K562 (cell line): ENCODE results near the gene PLEKHA6. TPM values are rescaled to one million over a fixed set of nuclear protein-coding genes. Genes with fewer than 3 reads are reported as not detected.

ENCODE experiments used
- AFF1 ChIP-seq, 2 experiments: fragments of 450-650 bp; IDR thresholded peaks; 2 replicates each; pipeline ENCODE4 v1.6.1; 2018; ENCODE audit warnings: mild to moderate bottlenecking in 2 of 2, low read depth in 1 of 2; ENCODE audit not compliant: partially characterized antibody in 2 of 2
- AFF4 ChIP-seq: sonication (generic); formaldehyde crosslinking; IDR thresholded peaks from 2 replicates; pipeline ENCODE4 v1.8.0; 2023; ENCODE audit warnings: mild to moderate bottlenecking, missing genetic modification reagents
- ATF7 ChIP-seq: fragments of 450-650 bp; IDR thresholded peaks from 2 replicates; pipeline ENCODE4 v1.7.1; 2014; ENCODE audit warnings: mild to moderate bottlenecking, moderate library complexity
- BDP1 ChIP-seq: IDR thresholded peaks from 3 replicates; pipeline ENCODE4 v1.6.1; 2011; ENCODE audit not compliant: insufficient read length, insufficient read depth
- ELF1 ChIP-seq: fragments of 200-800 bp; sonication (Bioruptor generic); IDR thresholded peaks from 2 replicates; pipeline ENCODE4 v1.6.1; 2016; ENCODE audit warnings: missing genetic modification characterization, missing compliant biosample characterization
- HDGF ChIP-seq: fragments of 450-650 bp; IDR thresholded peaks from 2 replicates; pipeline ENCODE4 v1.6.1; 2016
- NRF1 ChIP-seq, 2 experiments: fragments of 450-650 bp; IDR thresholded peaks in 1 of 2; conservative IDR thresholded peaks in 1 of 2; 2 replicates each; pipeline ENCODE4 v1.6.1; 2014; ENCODE audit warnings: mild to moderate bottlenecking in 2 of 2
- PHF8 ChIP-seq: fragments of 200-600 bp; sonication (generic); IDR thresholded peaks from 2 replicates; pipeline ENCODE4 v1.6.1; 2012; ENCODE audit warnings: mixed run types, mild to moderate bottlenecking, inconsistent platforms, low read length, moderate library complexity, borderline replicate concordance
- RERE ChIP-seq: sonication (generic); formaldehyde crosslinking; IDR thresholded peaks from 2 replicates; pipeline ENCODE4 v1.8.0; 2023; ENCODE audit warnings: missing genetic modification reagents, mild to moderate bottlenecking, borderline replicate concordance
- SMAD2 ChIP-seq: fragments of 150-350 bp; IDR thresholded peaks from 2 replicates; pipeline ENCODE4 v1.6.1; 2014; ENCODE audit warnings: low read depth, mild to moderate bottlenecking, low read length
- TFE3 ChIP-seq: fragments of 450-650 bp; formaldehyde crosslinking; IDR thresholded peaks from 2 replicates; pipeline ENCODE4 v1.4.0; 2020; ENCODE audit warnings: mild to moderate bottlenecking, mixed read lengths
- ZC3H4 ChIP-seq: sonication (generic); formaldehyde crosslinking; IDR thresholded peaks from 2 replicates; pipeline ENCODE4 v1.9.0; 2021; ENCODE audit warnings: missing genetic modification reagents, borderline replicate concordance
- ZNF324 ChIP-seq: fragments of 250-450 bp; sonication (Bioruptor Pico); IDR thresholded peaks from 2 replicates; pipeline ENCODE4 v1.4.0; 2020; ENCODE audit warnings: mild to moderate bottlenecking
- polyA plus RNA-seq, 8 experiments: library from polyadenylated mRNA; depleted of rRNA in 4 of 8; stranded (reverse) in 5 of 8; unstranded in 3 of 8; fragments of >200 nt; fragmentation: Nextera tagmentation in 2 of 8; fragmentation: Illumina TruSeq in 1 of 8; extraction: Ambion mirVana in 2 of 8; extraction: Trizol in 1 of 8; gene quantifications; 2 replicates each; pipeline versions ENCODE4 v1.2.1 to v1.2.3, GENCODE V29; 2011 to 2014; ENCODE audit warnings: inconsistent platforms in 1 of 8, missing spikeins in 1 of 8
- total RNA-seq, 7 experiments: library from RNA; depleted of rRNA in 6 of 7; stranded (reverse); fragments of >200 nt in 6 of 7; fragmentation: Illumina TruSeq in 2 of 7; extraction: Trizol in 2 of 7; gene quantifications; 2 replicates each; pipeline versions ENCODE4 v1.2.1 to v1.2.3, GENCODE V29; 2011 to 2021; ENCODE audit warnings: low replicate concordance in 1 of 7

PLEKHA6 gene
- total and polyA plus RNA-seq, 9 of the 15 experiments (the other 6 are each of a cell fraction or from before 2014, with no cell fraction given), result under 0.01 to 0.33 (median 0.01) TPM; not detected in 4

- TF ChIP-seq PHF8, result 0 out of 2 replicates have a peak, but pooled peaks have one; percentile 17
- no peak for TF ChIP-seq HDGF
- no peak for TF ChIP-seq RERE (CRISPR knock-in tag)
- TF ChIP-seq ATF7, result no peak
- no peak for TF ChIP-seq BDP1
- no peak for TF ChIP-seq ZNF324 (CRISPR knock-in tag)
- peak in 1 of 2 experiments; percentile 26 for TF ChIP-seq AFF1 (IDR thresholded peaks at IDR 0.05; ENCODE audit: low read depth in 1 of 2, partially characterized antibody in 2 of 2)
- TF ChIP-seq TFE3 (CRISPR knock-in tag), result peak; percentile 6; the same call in 1 of the 2 replicates
- TF ChIP-seq NRF1 (conservative IDR thresholded peaks at IDR 0.05 in 1 of 2, IDR thresholded peaks at IDR 0.05 in 1 of 2), result no peak
- TF ChIP-seq SMAD2, result no peak
- TF ChIP-seq AFF4 (CRISPR knock-in tag), result 0 out of 2 replicates have a peak, but pooled peaks have one; percentile 38
- TF ChIP-seq ELF1, result peak; percentile 33
- TF ChIP-seq ZC3H4, result no peak
Measured at GRCh38 chr1:204409123-204409522, 49.4 kb upstream of the PLEKHA6 start (continued).
